ENCODE results near the gene GALR2.

GALR2 gene

DNA sequence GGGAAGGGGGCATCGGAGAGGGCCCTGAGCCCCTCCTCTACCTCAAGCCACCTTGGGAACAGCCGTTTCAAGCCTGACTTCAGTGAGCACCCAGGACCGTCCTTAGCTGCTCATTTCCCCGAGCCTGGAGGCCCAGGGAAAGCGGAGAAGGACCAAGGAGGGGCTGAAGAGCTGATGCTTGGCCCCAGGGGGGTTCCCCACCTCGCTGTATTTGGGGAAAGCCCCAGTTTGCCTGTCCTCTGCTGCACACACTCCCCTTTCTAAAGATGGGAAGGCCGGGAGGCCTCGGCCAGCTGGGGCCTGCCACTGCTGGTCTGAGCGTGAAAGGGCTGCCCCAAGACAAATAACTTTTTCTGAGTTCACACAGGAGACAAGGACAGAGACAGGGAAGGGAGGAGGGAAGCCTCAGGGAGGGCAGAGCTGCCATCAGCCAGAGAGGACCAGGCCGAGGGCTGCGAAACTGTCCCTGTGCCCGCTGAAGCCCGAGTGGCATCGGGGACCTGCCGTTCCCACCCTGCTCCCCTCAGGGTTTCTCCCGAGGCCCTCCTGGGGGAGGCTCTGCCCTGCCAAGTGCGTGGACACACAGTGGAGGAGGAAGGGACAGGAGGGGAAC is 16.0 kb downstream of the GALR2 start:
- no peak for TF ChIP-seq TSHZ2 (CRISPR knock-in tag; IDR thresholded peaks at IDR 0.05)
- no peak for TF ChIP-seq BACH2 (CRISPR knock-in tag; IDR thresholded peaks at IDR 0.05; ENCODE audit: borderline replicate concordance)
- TF ChIP-seq, protein P1, sequence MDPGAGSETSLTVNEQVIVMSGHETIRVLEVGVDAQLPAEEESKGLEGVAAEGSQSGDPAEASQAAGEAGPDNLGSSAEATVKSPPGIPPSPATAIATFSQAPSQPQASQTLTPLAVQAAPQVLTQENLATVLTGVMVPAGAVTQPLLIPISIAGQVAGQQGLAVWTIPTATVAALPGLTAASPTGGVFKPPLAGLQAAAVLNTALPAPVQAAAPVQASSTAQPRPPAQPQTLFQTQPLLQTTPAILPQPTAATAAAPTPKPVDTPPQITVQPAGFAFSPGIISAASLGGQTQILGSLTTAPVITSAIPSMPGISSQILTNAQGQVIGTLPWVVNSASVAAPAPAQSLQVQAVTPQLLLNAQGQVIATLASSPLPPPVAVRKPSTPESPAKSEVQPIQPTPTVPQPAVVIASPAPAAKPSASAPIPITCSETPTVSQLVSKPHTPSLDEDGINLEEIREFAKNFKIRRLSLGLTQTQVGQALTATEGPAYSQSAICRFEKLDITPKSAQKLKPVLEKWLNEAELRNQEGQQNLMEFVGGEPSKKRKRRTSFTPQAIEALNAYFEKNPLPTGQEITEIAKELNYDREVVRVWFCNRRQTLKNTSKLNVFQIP (CRISPR knock-in tag; IDR thresholded peaks at IDR 0.05; ENCODE audit: borderline replicate concordance, low read depth), result no peak
- no peak for TF ChIP-seq SNAI2 (CRISPR knock-in tag; IDR thresholded peaks at IDR 0.05)
- no peak for ATAC-seq

DNA sequence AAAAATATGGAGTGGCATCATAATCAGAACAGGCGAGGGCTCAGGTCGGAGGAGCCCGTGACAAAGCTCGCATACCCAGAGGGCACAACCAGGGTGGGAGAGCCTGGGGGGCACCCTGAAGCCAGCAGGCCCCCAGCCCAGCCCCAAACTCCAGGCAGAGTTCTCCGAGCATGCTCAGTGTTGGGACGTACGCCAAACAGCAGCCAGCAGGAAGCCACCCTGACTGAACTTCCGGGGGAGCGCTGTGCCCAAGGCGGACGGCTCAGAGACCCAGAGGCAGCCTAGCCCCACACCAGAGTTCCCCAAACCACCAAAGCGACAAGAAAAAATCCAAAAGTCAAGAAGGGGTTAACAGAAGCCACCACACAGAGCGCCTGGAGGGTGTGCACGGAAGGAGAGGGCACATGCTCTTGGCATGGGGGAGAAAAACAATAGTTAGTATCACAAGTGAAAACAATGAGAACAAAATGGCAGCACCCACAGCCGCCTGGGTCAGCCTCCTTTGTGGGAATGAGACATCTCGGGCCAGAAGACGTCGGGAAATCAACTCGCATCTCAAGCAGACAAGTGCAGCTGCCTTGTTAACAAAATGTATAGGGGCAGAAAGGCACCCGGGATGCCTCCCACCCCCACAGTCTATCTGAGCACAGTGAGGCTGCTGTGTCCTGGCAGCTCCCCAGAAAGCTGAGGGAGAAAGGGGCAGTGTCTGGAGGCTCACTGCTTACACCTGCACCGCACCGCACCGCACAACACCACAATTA is 17.1 kb downstream of the GALR2 start:
- no peak for ATAC-seq
- no peak for TF ChIP-seq ZNF70 (CRISPR knock-in tag; IDR thresholded peaks at IDR 0.05)
- TF ChIP-seq, protein P1 (CRISPR knock-in tag; IDR thresholded peaks at IDR 0.05; ENCODE audit: borderline replicate concordance, low read depth), result no peak
- TF ChIP-seq, protein P2, sequence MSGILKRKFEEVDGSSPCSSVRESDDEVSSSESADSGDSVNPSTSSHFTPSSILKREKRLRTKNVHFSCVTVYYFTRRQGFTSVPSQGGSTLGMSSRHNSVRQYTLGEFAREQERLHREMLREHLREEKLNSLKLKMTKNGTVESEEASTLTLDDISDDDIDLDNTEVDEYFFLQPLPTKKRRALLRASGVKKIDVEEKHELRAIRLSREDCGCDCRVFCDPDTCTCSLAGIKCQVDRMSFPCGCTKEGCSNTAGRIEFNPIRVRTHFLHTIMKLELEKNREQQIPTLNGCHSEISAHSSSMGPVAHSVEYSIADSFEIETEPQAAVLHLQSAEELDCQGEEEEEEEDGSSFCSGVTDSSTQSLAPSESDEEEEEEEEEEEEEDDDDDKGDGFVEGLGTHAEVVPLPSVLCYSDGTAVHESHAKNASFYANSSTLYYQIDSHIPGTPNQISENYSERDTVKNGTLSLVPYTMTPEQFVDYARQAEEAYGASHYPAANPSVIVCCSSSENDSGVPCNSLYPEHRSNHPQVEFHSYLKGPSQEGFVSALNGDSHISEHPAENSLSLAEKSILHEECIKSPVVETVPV (CRISPR knock-in tag; IDR thresholded peaks at IDR 0.05), result no peak
- no peak for TF ChIP-seq ZNF565 (CRISPR knock-in tag; conservative IDR thresholded peaks at IDR 0.05; ENCODE audit: low read depth)

DNA sequence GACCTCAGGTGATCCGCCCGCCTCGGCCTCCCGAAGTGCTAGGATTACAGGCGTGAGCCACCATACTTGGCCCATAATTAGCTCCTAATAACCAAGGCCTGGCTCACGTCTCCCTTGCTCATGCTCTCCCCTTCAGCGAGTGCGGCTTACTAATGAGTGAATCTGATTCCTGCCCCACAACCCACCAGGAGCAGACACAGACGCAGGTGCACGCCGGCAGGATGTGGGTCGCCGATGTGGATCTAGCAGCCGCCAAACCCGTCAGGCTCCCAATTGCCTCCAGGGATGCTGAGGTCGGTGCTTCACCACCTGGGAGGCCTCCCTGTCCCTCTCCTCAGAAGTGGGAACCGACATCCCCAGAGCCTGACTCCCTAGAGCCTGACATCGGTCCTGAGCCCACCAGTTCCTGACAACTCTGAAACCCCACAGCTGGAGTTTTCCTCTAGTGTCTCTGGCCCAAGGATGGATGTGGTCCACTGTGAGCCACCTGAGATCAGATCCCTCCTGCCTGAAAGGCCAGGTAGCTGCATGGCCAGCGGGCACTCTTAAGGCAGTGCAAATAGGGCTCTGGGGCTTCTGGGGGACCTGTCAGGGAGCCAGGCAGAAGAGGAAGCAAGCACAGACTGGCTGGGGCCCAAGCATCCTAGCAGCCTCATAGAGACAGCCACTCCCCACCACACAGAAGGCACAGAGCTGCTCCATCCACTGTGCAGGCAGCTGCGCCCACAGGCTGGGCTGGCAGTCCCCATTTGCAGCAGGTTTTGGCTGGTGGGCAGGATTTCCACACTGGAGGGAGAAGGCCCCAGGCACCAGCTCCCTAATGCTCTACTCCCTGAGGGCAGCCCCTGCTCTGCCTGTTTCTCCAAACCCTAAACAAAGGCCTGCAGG is 18.2 kb downstream of the GALR2 start:
- no peak for ATAC-seq
- TF ChIP-seq OSR1 (CRISPR knock-in tag; IDR thresholded peaks at IDR 0.05), result no peak
- TF ChIP-seq, protein P2 (CRISPR knock-in tag; IDR thresholded peaks at IDR 0.05), result no peak
- no peak for TF ChIP-seq ZNF565 (CRISPR knock-in tag; conservative IDR thresholded peaks at IDR 0.05; ENCODE audit: low read depth)
- TF ChIP-seq TCF4 (CRISPR knock-in tag; IDR thresholded peaks at IDR 0.05; ENCODE audit: borderline replicate concordance), result no peak
- TF ChIP-seq ZNF70 (CRISPR knock-in tag; IDR thresholded peaks at IDR 0.05), result no peak
- no peak for TF ChIP-seq BACH2 (CRISPR knock-in tag; IDR thresholded peaks at IDR 0.05; ENCODE audit: borderline replicate concordance)
- no peak for TF ChIP-seq ZC3H10 (CRISPR knock-in tag; IDR thresholded peaks at IDR 0.05)
- TF ChIP-seq SNAI2 (CRISPR knock-in tag; IDR thresholded peaks at IDR 0.05), result no peak
- no peak for TF ChIP-seq GLIS3 (CRISPR knock-in tag; IDR thresholded peaks at IDR 0.05)
- no peak for TF ChIP-seq ESRRG (CRISPR knock-in tag; IDR thresholded peaks at IDR 0.05)
- no peak for TF ChIP-seq ISL1 (CRISPR knock-in tag; IDR thresholded peaks at IDR 0.05)
- TF ChIP-seq PATZ1 (CRISPR knock-in tag; IDR thresholded peaks at IDR 0.05; ENCODE audit: borderline replicate concordance), result no peak
